ENCODE data around the gene BOD1.

DNA sequence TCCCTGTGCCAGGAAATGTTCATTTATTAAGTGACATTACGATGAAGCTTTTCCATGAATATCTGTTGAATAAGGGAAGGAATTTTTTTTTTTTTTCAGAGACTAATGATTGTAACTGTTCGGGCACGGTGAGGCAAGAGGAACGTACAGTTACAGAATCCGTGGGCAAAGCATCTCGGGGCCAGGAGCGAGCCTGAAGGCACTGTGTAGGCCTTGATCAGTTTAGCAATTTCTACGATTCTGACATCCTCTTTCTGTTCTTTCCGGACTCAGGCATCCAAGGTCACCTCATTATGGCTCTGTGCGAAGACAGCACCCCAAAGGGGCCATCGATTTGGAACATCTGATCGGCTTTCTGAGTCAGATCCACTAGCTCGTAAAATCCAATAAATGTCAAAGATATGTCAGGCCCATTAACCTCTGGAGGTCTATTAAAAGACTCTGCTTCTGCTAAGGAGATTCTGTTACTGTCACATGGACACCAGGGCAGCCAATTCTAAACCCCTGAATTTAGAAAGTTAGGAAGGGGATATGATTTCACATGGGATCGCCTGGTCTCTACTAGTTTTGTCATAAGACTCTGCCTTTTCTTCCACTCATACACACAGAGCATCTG lies 41.4 kb upstream of the BOD1 start:
- TF ChIP-seq CTCF (conservative IDR thresholded peaks at IDR 0.05 in 1 of 2, IDR thresholded peaks at IDR 0.05 in 1 of 2; ENCODE audit: low read depth in 1 of 2, low read length in 2 of 2), result no peak
- no peak for TF ChIP-seq EZH2 (IDR thresholded peaks at IDR 0.05; ENCODE audit: low read length, missing control alignments)
